Esophagus (tissue), 2 donors: Measurements from ENCODE around the gene DUS2. TPM values are rescaled to one million over a fixed set of nuclear protein-coding genes. Genes with fewer than 3 reads are reported as not detected.
A peak's percentile ranks its signal among the peaks of the same experiment; 100 is the strongest.
"Not testable (repeated sequence)": the region's sequence is repeated elsewhere in the genome, so short reads cannot be mapped to it uniquely, and the experiment has no call there.

ENCODE experiments used
- H3K27ac ChIP-seq, 2 donors: one replicate each; pipeline ENCODE4 v1.5.1; 2013; ENCODE audit warnings: low read depth in 2 of 2, mild to moderate bottlenecking in 2 of 2, inconsistent platforms in 1 of 2, low read length in 1 of 2, moderate library complexity in 1 of 2
- H3K27me3 ChIP-seq, 2 donors: one replicate each; pipeline ENCODE4 v1.6.1; 2013; ENCODE audit warnings: low read length in 2 of 2, control low read depth in 1 of 2, mild to moderate bottlenecking in 1 of 2; ENCODE audit not compliant: insufficient read depth in 2 of 2, control insufficient read depth in 1 of 2
- H3K36me3 ChIP-seq, 2 donors: one replicate each; pipeline ENCODE4 v1.6.1; 2013; ENCODE audit warnings: low read length in 1 of 2; ENCODE audit not compliant: control insufficient read depth in 2 of 2, insufficient read depth in 2 of 2
- H3K4me1 ChIP-seq, 2 donors: one replicate each; pipeline ENCODE4 v1.6.1; 2013; ENCODE audit warnings: low read length in 1 of 2; ENCODE audit not compliant: control insufficient read depth in 2 of 2, insufficient read depth in 2 of 2
- H3K4me3 ChIP-seq, 2 donors: one replicate each; pipeline ENCODE4 v1.5.1; 2013; ENCODE audit warnings: low read length in 2 of 2, mild to moderate bottlenecking in 2 of 2, low read depth in 1 of 2, moderate library complexity in 1 of 2
- H3K9me3 ChIP-seq, 2 donors: one replicate each; pipeline ENCODE4 v1.6.1; 2013; ENCODE audit warnings: mild to moderate bottlenecking in 2 of 2, low read depth in 1 of 2, low read length in 1 of 2, moderate library complexity in 1 of 2; ENCODE audit not compliant: control insufficient read depth in 2 of 2, insufficient read depth in 1 of 2
- WGBS, 2 donors: extraction: QIAGEN DNeasy Blood & Tissue Kit; methylation state at CpG; one replicate each; pipeline ENCODE4 v1.1.7; 2013; 5-methylcytosine and 5-hydroxymethylcytosine counted together
- polyA plus RNA-seq, 2 donors: library from polyadenylated mRNA; stranded (reverse); fragments of 200-250 nt; gene quantifications; one replicate each; pipeline ENCODE4 v1.2.3, GENCODE V29; 2013
- donor health status: healthy with polysubstance abuse.
- donor health status: Bipolar disorder and iron deficiency.

DUS2 gene
- polyA plus RNA-seq, 2 donors: 6.2 to 11.1 TPM

DNA sequence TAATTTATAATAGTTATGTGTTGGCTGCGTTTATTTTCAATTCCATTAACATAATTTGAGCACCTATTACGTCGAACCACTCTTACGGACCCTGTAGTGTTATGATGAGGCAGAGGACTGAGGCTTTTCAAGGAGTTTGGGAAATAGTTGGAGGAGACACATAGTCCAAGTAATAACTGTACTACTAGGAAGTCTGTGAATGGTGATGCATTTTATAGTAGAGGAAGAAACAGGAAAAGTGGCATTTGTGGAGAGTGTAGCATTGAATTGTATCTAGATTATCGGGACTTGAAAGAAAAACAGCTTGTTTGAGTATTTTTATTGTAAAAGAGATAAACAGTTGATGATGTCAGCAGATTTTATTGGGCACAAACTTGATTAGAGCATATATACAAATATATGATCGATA, 63.8 kb downstream of the DUS2 start:
- peaks cover 0 to 7% of the 10 kb centered on the region in 2 donors for H3K4me1 ChIP-seq
- H3K27me3 ChIP-seq: no peaks in the 10 kb centered on the region
- 5 to 9% methylated on average over 6 of the region's 6 CpGs for WGBS, 2 donors
- H3K27ac ChIP-seq: peak overlapping the region in 1 of 2 donors; percentile 20
- no peaks in the 10 kb centered on the region for H3K9me3 ChIP-seq
- peak overlapping the region in 1 of 2 donors; percentile 63 for H3K4me3 ChIP-seq
- H3K36me3 ChIP-seq: no peaks in the 10 kb centered on the region

DNA sequence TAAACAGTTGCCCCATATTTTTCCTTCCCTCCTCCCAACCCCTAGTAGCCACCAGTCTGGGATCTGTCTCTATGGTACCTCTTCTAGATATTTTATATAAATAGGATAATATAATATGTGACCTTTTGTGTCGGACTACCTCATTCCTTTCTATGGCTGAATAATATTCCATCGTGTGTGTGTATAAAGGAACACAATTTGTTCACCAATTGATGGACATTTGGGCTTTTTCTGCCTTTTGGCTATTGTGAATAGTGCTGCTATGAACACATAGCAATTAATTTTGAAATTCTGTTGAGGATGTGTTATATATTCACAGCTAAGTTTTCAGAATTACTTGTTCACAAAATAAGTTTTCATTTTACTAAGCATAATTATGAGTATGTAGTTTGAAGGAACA, 64.6 kb downstream of the DUS2 start:
- Histone ChIP-seq H3K27ac (no peak overlapping the region), H3K36me3 (no peaks in the 10 kb centered on the region), H3K4me3 (no peak overlapping the region), H3K4me1 (peaks cover 0 to 3% of the 10 kb centered on the region in 2 donors), H3K9me3 (no peaks in the 10 kb centered on the region), H3K27me3 (no peaks in the 10 kb centered on the region)
- 64 to 75% methylated on average over 2 of the region's 2 CpGs for WGBS, 2 donors

DNA sequence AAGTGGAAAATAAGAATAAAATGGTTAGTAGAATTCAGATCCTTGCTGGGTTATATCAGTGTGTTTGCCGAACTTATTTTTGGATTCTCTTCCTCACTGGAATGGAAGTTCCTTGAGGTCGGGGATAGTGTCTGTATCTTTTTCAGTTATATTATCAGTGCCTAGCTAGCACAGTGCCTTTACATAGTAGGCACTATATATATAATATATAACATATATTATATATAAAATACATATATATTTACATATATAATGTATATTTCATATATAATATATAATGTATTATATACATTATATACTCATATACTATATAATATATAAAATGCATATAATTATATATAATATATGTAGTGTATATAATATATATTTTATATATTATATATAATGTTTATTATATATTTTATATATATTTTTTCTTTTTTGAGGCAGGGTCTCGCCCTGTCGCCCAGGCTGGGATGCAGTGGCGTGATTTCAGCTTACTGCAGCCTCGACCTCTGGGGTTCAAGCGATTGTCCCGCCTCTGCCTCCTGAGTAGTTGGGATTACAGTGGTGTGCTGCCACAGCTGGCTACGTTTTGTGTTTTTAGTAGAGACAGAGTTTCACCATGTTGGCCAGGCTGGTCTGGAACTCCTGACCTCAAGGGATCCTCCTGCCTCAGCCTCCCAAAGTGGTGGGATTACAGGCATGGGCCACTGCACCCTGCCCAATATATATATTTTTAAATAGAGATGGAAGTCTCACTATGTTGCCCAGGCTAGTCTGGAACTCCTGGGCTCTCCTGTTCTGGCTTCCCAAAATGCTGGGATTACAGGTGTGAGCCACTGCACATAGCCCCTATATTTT, 65.3 kb downstream of the DUS2 start:
- Histone ChIP-seq H3K4me1 (peaks cover 0 to 3% of the 10 kb centered on the region in 2 donors), H3K36me3 (no peaks in the 10 kb centered on the region), H3K27me3 (no peaks in the 10 kb centered on the region), H3K9me3 (no peaks in the 10 kb centered on the region), H3K4me3 (no peak overlapping the region), H3K27ac (no peak overlapping the region)
- WGBS, 2 donors: 84 to 90% methylated on average over 9 of the region's 9 CpGs

DNA sequence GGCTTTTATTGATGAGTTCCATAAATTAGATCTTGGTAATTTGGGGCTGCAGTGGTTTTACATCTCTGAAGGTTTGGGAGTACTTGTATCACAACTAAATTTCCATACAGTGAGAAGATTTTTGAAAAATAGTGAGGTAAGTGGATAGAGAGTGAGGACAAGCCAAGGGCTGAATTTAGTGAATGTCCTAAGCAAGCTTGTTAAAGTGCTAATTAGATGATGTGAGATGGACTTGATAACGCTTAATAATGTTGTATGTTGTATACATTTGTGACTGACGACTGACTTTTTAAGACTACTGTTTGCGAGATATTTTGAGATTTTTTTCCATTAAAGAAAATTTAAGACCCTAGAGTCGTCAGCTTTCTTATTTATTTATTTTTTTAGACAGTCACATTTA, 66.0 kb downstream of the DUS2 start:
- Histone ChIP-seq H3K27ac (no peak overlapping the region), H3K27me3 (no peaks in the 10 kb centered on the region), H3K9me3 (no peaks in the 10 kb centered on the region), H3K36me3 (no peaks in the 10 kb centered on the region), H3K4me3 (no peak overlapping the region), H3K4me1 (peaks cover 0 to 2% of the 10 kb centered on the region in 2 donors)
- 73 to 80% methylated on average over 4 of the region's 4 CpGs for WGBS, 2 donors

DNA sequence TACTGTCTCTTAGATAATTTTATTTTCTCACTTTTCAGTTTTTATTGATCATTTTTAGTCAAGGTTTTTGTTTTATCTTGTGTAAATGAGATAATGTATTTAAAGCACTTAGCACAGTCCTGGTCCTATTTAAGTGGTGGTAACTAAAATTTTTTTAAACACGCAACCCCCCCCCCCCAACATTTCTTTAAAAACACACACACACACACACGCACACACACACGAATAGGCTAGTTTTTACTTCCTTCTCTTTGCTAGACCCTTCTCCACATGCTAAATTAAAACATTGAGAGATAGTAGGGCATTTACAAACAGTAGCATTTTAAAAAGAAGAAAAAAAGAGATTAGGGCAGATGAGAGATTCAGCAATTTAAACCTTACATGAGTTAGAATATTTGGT, 67.0 kb downstream of the DUS2 start:
- no peaks in the 10 kb centered on the region for H3K9me3 ChIP-seq
- 34 to 47% methylated on average over 3 of the region's 3 CpGs for WGBS, 2 donors
- no peak overlapping the region for H3K27ac ChIP-seq
- no peaks in the 10 kb centered on the region for H3K4me1 ChIP-seq
- no peaks in the 10 kb centered on the region for H3K36me3 ChIP-seq
- no peaks in the 10 kb centered on the region for H3K27me3 ChIP-seq
- no peak overlapping the region for H3K4me3 ChIP-seq

DNA sequence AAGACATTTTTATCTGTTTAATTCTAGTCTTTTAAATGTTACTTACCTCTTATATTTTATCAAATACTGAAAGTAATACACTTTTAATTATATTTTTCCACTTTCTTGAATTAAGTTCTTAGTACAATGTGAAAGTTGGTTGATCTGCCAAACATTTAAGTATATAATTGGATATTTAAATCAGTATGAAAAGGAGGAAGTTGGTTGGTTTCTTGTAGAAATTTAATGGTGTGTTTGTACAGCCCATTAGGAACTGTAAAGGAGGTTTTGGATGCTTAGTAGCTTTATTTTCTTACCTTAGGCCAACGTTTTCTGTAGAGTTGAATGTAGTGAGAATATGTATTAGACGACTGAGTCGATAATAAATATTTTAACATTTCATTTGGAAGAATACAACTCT, 67.4 kb downstream of the DUS2 start:
- H3K27me3 ChIP-seq: no peaks in the 10 kb centered on the region
- H3K36me3 ChIP-seq: no peaks in the 10 kb centered on the region
- H3K9me3 ChIP-seq: no peaks in the 10 kb centered on the region
- H3K4me1 ChIP-seq: no peaks in the 10 kb centered on the region
- no peak overlapping the region for H3K27ac ChIP-seq
- no peak overlapping the region for H3K4me3 ChIP-seq
- 53 to 60% methylated on average over 3 of the region's 3 CpGs for WGBS, 2 donors

DNA sequence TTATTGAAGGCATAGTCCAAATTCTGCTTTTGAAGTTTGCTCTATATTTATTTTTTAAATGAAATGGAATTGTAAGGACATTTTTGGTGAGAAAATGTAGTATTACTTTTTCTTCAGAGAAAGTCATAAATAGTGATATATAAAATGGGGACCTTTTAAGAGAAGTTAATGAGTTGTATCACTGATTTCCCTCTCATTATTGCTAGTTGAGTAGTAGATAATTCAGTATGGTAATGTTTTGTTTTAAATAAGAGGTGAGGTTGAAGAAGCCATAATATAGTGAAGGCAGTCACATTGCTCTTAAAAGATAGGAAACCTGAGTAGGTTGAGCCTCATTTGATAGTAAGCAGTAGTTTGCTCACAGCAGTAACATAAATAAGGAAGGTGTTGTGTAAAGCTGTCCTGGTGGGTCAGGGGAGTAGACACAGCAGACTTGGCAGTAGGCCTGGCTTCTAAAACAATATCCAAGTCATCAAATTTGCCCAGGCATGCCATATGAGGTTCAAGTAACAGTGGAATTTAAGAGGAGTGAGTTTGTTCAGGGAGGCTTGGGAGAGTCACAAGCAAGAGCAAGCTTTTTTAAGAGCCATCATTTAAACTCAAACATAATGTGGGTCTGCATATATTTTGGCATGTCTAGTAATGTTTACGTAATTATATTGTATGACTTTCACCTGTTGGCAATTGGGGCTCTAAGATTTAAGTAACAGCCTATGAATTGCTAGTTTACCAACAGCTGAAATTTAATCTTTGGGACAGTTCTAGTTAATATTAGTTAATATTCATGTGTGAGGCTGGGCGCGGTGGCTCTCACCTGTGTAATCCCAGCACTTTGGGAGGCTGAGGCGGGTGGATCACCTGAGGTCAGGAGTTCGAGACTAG, 68.5 kb downstream of the DUS2 start:
- Histone ChIP-seq H3K27ac (no peak overlapping the region), H3K27me3 (no peaks in the 10 kb centered on the region), H3K9me3 (no peaks in the 10 kb centered on the region), H3K4me1 (no peaks in the 10 kb centered on the region), H3K4me3 (no peak overlapping the region), H3K36me3 (no peaks in the 10 kb centered on the region)
- 71 to 73% methylated on average over 5 of the region's 5 CpGs for WGBS, 2 donors

DNA sequence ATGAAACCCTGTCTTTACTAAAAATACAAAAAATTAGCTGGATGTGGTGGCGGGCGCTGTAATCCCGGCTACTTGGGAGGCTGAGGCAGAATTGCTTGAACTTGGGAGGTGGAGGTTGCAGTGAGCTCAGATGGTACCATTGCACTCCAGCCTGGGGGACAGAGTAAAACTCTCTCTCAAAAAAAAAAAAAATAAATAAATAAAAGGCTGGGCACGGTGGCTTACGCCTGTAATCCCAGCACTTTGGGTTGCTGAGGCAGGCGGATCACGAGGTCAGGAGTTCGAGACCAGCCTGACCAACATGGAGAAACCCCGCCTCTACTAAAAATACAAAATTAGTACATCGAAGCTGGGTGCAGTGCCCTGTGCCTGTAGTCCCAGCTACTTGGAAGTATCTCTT, 69.2 kb downstream of the DUS2 start:
- not testable (repeated sequence) for H3K4me3 ChIP-seq, H3K27ac ChIP-seq, H3K4me1 ChIP-seq, H3K27me3 ChIP-seq, H3K36me3 ChIP-seq, H3K9me3 ChIP-seq
- 90 to 97% methylated on average over 10 of the region's 10 CpGs for WGBS, 2 donors

DNA sequence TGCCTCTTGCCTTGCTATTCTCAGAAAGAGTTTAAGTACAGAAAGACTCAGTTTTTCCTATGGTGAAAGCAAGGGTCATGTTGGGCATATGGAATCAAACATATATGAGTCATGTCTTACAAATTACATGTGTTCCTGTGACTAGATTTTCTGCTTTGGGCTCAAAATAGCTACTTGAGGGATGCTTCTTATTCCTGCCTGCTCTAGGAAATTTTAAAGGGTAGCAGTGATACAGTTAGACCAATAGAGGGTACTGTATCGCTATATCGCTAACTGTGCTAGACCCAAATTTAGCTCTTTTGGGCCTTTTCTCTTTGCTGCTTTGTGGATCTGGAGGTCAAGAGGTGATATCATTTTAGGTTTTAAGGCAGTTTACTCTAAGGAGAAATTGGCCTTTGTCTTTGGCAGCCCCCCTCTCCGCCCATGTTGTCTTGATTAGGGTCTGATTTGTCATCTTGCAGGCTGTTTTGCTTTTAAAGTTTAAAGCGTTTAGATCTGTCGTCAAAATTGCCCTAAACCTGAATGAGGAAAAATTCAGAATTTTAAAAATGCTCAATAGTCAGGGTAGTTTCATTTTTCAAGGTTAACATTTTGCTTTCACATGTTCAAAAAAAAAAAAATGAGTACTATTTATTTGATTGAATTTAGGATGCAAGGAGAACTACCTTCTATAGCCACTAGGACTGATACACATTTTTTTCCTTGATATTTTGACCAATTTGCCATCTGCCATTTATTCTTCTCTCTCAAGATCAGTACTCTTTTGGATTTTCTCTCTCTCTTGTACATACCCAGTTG, 70.9 kb downstream of the DUS2 start:
- Histone ChIP-seq H3K4me3 (no peak overlapping the region), H3K9me3 (no peaks in the 10 kb centered on the region), H3K27ac (no peak overlapping the region), H3K4me1 (no peaks in the 10 kb centered on the region), H3K27me3 (no peaks in the 10 kb centered on the region), H3K36me3 (no peaks in the 10 kb centered on the region)
- WGBS, 2 donors: 85 to 87% methylated on average over 5 of the region's 5 CpGs
